ENCODE measurements around the gene GPR158.

DNA sequence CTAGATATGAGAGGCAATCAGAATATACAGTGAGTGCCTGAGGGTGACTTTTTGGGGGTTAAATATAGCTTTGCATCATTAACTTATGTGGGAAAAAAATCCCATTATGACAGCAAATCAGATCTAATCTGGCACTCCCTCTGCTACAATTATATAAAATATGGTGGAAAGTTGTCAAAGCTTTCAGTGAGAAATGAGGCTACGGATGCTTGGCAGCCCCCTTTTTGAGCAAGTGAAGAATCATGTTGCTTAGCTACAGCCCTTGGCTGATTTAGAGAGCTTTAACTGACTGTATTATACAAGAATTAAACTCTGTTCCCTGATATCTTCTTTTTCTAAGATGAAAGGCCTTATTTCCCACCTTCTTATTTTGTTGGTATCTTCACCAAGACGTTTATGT lies 57.4 kb downstream of the GPR158 start:
- TF ChIP-seq, protein P1, sequence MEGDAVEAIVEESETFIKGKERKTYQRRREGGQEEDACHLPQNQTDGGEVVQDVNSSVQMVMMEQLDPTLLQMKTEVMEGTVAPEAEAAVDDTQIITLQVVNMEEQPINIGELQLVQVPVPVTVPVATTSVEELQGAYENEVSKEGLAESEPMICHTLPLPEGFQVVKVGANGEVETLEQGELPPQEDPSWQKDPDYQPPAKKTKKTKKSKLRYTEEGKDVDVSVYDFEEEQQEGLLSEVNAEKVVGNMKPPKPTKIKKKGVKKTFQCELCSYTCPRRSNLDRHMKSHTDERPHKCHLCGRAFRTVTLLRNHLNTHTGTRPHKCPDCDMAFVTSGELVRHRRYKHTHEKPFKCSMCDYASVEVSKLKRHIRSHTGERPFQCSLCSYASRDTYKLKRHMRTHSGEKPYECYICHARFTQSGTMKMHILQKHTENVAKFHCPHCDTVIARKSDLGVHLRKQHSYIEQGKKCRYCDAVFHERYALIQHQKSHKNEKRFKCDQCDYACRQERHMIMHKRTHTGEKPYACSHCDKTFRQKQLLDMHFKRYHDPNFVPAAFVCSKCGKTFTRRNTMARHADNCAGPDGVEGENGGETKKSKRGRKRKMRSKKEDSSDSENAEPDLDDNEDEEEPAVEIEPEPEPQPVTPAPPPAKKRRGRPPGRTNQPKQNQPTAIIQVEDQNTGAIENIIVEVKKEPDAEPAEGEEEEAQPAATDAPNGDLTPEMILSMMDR (IDR thresholded peaks at IDR 0.05; ENCODE audit: low read depth, low read length, missing input control): no peak
- TF ChIP-seq YY1 (IDR thresholded peaks at IDR 0.05) (no peak), EGR1 (IDR thresholded peaks at IDR 0.05; ENCODE audit: low read depth in 2 of 2) (no peak), GABPA (IDR thresholded peaks at IDR 0.05 in 1 of 2, conservative IDR thresholded peaks at IDR 0.05 in 1 of 2) (no peak), SP1 (IDR thresholded peaks at IDR 0.05) (no peak), RAD21 (IDR thresholded peaks at IDR 0.05) (no peak), NR2F2 (IDR thresholded peaks at IDR 0.05) (no peak)
- TF ChIP-seq, protein P2, sequence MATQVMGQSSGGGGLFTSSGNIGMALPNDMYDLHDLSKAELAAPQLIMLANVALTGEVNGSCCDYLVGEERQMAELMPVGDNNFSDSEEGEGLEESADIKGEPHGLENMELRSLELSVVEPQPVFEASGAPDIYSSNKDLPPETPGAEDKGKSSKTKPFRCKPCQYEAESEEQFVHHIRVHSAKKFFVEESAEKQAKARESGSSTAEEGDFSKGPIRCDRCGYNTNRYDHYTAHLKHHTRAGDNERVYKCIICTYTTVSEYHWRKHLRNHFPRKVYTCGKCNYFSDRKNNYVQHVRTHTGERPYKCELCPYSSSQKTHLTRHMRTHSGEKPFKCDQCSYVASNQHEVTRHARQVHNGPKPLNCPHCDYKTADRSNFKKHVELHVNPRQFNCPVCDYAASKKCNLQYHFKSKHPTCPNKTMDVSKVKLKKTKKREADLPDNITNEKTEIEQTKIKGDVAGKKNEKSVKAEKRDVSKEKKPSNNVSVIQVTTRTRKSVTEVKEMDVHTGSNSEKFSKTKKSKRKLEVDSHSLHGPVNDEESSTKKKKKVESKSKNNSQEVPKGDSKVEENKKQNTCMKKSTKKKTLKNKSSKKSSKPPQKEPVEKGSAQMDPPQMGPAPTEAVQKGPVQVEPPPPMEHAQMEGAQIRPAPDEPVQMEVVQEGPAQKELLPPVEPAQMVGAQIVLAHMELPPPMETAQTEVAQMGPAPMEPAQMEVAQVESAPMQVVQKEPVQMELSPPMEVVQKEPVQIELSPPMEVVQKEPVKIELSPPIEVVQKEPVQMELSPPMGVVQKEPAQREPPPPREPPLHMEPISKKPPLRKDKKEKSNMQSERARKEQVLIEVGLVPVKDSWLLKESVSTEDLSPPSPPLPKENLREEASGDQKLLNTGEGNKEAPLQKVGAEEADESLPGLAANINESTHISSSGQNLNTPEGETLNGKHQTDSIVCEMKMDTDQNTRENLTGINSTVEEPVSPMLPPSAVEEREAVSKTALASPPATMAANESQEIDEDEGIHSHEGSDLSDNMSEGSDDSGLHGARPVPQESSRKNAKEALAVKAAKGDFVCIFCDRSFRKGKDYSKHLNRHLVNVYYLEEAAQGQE (IDR thresholded peaks at IDR 0.05): no peak
